HEK293 (cell line): ENCODE results near the gene SULF2.
A peak's percentile ranks its signal among the peaks of the same experiment; 100 is the strongest.

ENCODE experiments used
- CTCF ChIA-PET: fragments of 350-600 bp; formaldehyde crosslinking; extraction: SDS; loops from one replicate; lab custom pipeline; 2021; ENCODE audit warnings: antibody characterized with exemption; lab: Yijun Ruan, JAX
- POLR2A ChIA-PET: fragments of 300-600 bp; formaldehyde crosslinking; extraction: SDS; loops from one replicate; lab custom pipeline; 2020; ENCODE audit warnings: antibody characterized with exemption, inconsistent platforms; lab: Yijun Ruan, JAX
- H3K27ac ChIP-seq: fragments of 200-500 bp; sonication (Bioruptor generic); 2 replicates; pipeline ENCODE4 v1.5.1; 2014; ENCODE audit warnings: low read depth, low read length, control low read depth, inconsistent platforms; ENCODE audit errors: extremely low read depth
- H3K36me3 ChIP-seq, 2 experiments: fragments of 200-500 bp in 1 of 2; sonication (Bioruptor generic) in 1 of 2; 1 replicate in 1 of 2; 2 replicates in 1 of 2; pipeline ENCODE4 v1.5.1; 2014 to 2017; ENCODE audit warnings: inconsistent platforms in 2 of 2, low read length in 2 of 2; ENCODE audit not compliant: control insufficient read depth in 2 of 2, insufficient read depth in 1 of 2
- H3K4me1 ChIP-seq: fragments of 200-500 bp; sonication (Bioruptor generic); 2 replicates; pipeline ENCODE4 v1.5.1; 2014; ENCODE audit warnings: mild to moderate bottlenecking, low read length, inconsistent platforms; ENCODE audit not compliant: control insufficient read depth, insufficient read depth
- H3K4me3 ChIP-seq: 2 replicates; pipeline ENCODE4 v1.5.1; 2011; ENCODE audit warnings: low read depth, mild to moderate bottlenecking, control low read depth, low read length, moderate library complexity
- H3K9me3 ChIP-seq: fragments of 200-500 bp; sonication (Bioruptor generic); 2 replicates; pipeline ENCODE4 v1.5.1; 2014; ENCODE audit warnings: low read depth, low read length, inconsistent platforms; ENCODE audit not compliant: control insufficient read depth, insufficient read depth
- BCL11A ChIP-seq: fragments of 450-650 bp; formaldehyde crosslinking; IDR thresholded peaks from 2 replicates; pipeline ENCODE4 v1.5.1; 2016; ENCODE audit warnings: low read depth, missing biosample characterization, missing genetic modification characterization
- HIC1 ChIP-seq: fragments of 450-650 bp; formaldehyde crosslinking; IDR thresholded peaks from 2 replicates; pipeline ENCODE4 v1.5.1; 2016; ENCODE audit warnings: missing biosample characterization, missing genetic modification characterization
- MYNN ChIP-seq: fragments of 450-650 bp; formaldehyde crosslinking; IDR thresholded peaks from 2 replicates; pipeline ENCODE4 v1.5.1; 2016; ENCODE audit warnings: missing biosample characterization, missing genetic modification characterization, borderline replicate concordance
- PBX3 ChIP-seq: sonication (generic); formaldehyde crosslinking; IDR thresholded peaks from 2 replicates; pipeline ENCODE4 v1.8.1; 2022; ENCODE audit warnings: mild to moderate bottlenecking, moderate library complexity, missing genetic modification reagents
- TCF7L2 ChIP-seq: IDR thresholded peaks from 2 replicates; pipeline ENCODE4 v1.6.1; 2011; ENCODE audit warnings: low read depth, mild to moderate bottlenecking, inconsistent platforms, low read length, moderate library complexity, borderline replicate concordance
- TRIM28 ChIP-seq: IDR thresholded peaks from 2 replicates; pipeline ENCODE4 v1.6.1; 2011; ENCODE audit warnings: low read length, control low read depth, borderline replicate concordance
- ZBTB21 ChIP-seq: fragments of 450-650 bp; formaldehyde crosslinking; IDR thresholded peaks from 2 replicates; pipeline ENCODE4 v1.5.1; 2017; ENCODE audit warnings: missing biosample characterization, missing genetic modification characterization
- ZBTB49 ChIP-seq: fragments of 450-650 bp; formaldehyde crosslinking; IDR thresholded peaks from 2 replicates; pipeline ENCODE4 v1.5.1; 2016; ENCODE audit warnings: missing biosample characterization, missing genetic modification characterization, low read depth
- ZFP37 ChIP-seq: fragments of 450-650 bp; formaldehyde crosslinking; IDR thresholded peaks from 2 replicates; pipeline ENCODE4 v1.5.1; 2016; ENCODE audit warnings: missing biosample characterization, missing genetic modification characterization
- ZNF155 ChIP-seq: fragments of 450-650 bp; formaldehyde crosslinking; IDR thresholded peaks from 2 replicates; pipeline ENCODE4 v1.5.1; 2016; ENCODE audit warnings: missing biosample characterization, missing genetic modification characterization
- ZNF174 ChIP-seq: fragments of 450-650 bp; formaldehyde crosslinking; IDR thresholded peaks from 2 replicates; pipeline ENCODE4 v1.5.0; 2017; ENCODE audit warnings: missing biosample characterization, mild to moderate bottlenecking, missing genetic modification characterization
- ZNF18 ChIP-seq: fragments of 450-650 bp; formaldehyde crosslinking; IDR thresholded peaks from 2 replicates; pipeline ENCODE4 v1.5.1; 2016; ENCODE audit warnings: missing biosample characterization, missing genetic modification characterization
- ZNF202 ChIP-seq: fragments of 450-650 bp; formaldehyde crosslinking; IDR thresholded peaks from 2 replicates; pipeline ENCODE4 v1.5.1; 2016; ENCODE audit warnings: missing biosample characterization, missing genetic modification characterization, borderline replicate concordance
- ZNF223 ChIP-seq: fragments of 450-650 bp; formaldehyde crosslinking; IDR thresholded peaks from 2 replicates; pipeline ENCODE4 v1.5.1; 2016; ENCODE audit warnings: missing biosample characterization, missing genetic modification characterization
- ZNF335 ChIP-seq: fragments of 450-650 bp; formaldehyde crosslinking; conservative IDR thresholded peaks from 2 replicates; pipeline ENCODE4 v1.5.1; 2016; ENCODE audit warnings: missing biosample characterization, missing genetic modification characterization
- ZNF354C ChIP-seq: fragments of 450-650 bp; formaldehyde crosslinking; IDR thresholded peaks from 2 replicates; pipeline ENCODE4 v1.5.1; 2016; ENCODE audit warnings: missing biosample characterization, missing genetic modification characterization, low read depth, borderline replicate concordance
- ZNF433 ChIP-seq: fragments of 450-650 bp; formaldehyde crosslinking; IDR thresholded peaks from 2 replicates; pipeline ENCODE4 v1.5.1; 2016; ENCODE audit warnings: missing biosample characterization, missing genetic modification characterization, low read depth
- ZNF449 ChIP-seq: fragments of 450-650 bp; formaldehyde crosslinking; IDR thresholded peaks from 2 replicates; pipeline ENCODE4 v1.5.1; 2017; ENCODE audit warnings: missing biosample characterization, mild to moderate bottlenecking, missing genetic modification characterization, moderate library complexity
- ZNF645 ChIP-seq: fragments of 450-650 bp; formaldehyde crosslinking; IDR thresholded peaks from 2 replicates; pipeline ENCODE4; 2016; ENCODE audit warnings: missing biosample characterization, missing genetic modification characterization
- ZNF677 ChIP-seq: fragments of 450-650 bp; IDR thresholded peaks from 2 replicates; pipeline ENCODE4 v1.5.0; 2018; ENCODE audit warnings: missing biosample characterization, mild to moderate bottlenecking, missing genetic modification characterization, moderate library complexity
- ZSCAN30 ChIP-seq: fragments of 450-650 bp; IDR thresholded peaks from 2 replicates; pipeline ENCODE4 v1.5.1; 2018; ENCODE audit warnings: missing biosample characterization, mild to moderate bottlenecking, missing genetic modification characterization, moderate library complexity

The SULF2 gene

GRCh38 chr20:47764154-47764733, 21.0 kb downstream of the SULF2 start (continued):
- TF ChIP-seq HIC1 (tag by site-specific recombination) (no peak), ZNF645 (tag by site-specific recombination) (no peak), ZNF449 (tag by site-specific recombination) (no peak)

GRCh38 chr20:47762699-47763268, 22.5 kb downstream of the SULF2 start:
- Histone ChIP-seq H3K4me3 (no peak overlapping the region), H3K9me3 (no peaks in the 10 kb centered on the region), H3K27ac (no peak overlapping the region), H3K4me1 (peaks cover 2% of the 10 kb centered on the region; the same call in 1 of the 2 replicates), H3K36me3 (peaks cover 0 to 5% of the 10 kb centered on the region in 2 experiments; a peak in 1 of 3 replicates)
- ChIA-PET CTCF (interaction anchor here (1.1 kb wide), 1 partner anchor 38 kb away, joined by 3 read pairs; no protein-coding TSS in a partner anchor), POLR2A (no interaction called here)
- TF ChIP-seq ZSCAN30: no peak
- TF ChIP-seq ZNF174: no peak
- no peak for TF ChIP-seq ZBTB21 (tag by site-specific recombination)
- TF ChIP-seq ZNF18 (tag by site-specific recombination): no peak
- TF ChIP-seq ZBTB49 (tag by site-specific recombination): no peak
- TF ChIP-seq ZNF223 (tag by site-specific recombination): no peak
- TF ChIP-seq MYNN (tag by site-specific recombination): no peak
- TF ChIP-seq ZFP37: no peak

GRCh38 chr20:47761482-47762047, 23.7 kb downstream of the SULF2 start:
- no peaks in the 10 kb centered on the region for H3K9me3 ChIP-seq
- H3K27ac ChIP-seq: no peak overlapping the region
- POLR2A ChIA-PET: no interaction called here
- H3K4me3 ChIP-seq: no peak overlapping the region
- peaks cover 0 to 12% of the 10 kb centered on the region in 2 experiments; a peak in 1 of 3 replicates for H3K36me3 ChIP-seq
- CTCF ChIA-PET: interaction anchor here (1.1 to 1.9 kb wide), 2 partner anchors 25 to 37 kb away, joined by 3 to 5 read pairs; no protein-coding TSS in a partner anchor
- peaks cover 2% of the 10 kb centered on the region; the same call in 1 of the 2 replicates for H3K4me1 ChIP-seq
- TF ChIP-seq PBX3 (CRISPR knock-in tag) (no peak), ZNF202 (tag by site-specific recombination) (no peak), ZNF335 (tag by site-specific recombination) (no peak), TRIM28 (no peak), ZNF354C (no peak), BCL11A (tag by site-specific recombination) (no peak), ZNF677 (no peak), TCF7L2 (peak; percentile 82; the same call in 1 of the 2 replicates), ZNF155 (tag by site-specific recombination) (no peak), ZNF433 (no peak)
